KBM-7 (cell line): ENCODE data around the gene TPP1.

Source experiments
- DNase-seq: peaks from one replicate; pipeline ENCODE4 v3.0.0-alpha.2; 2015
- in situ Hi-C: fragments of 300-500 bp; cut with MboI; formaldehyde crosslinking; loops from 2 replicates; pipeline ENCODE4 v1.14.3; 2020; ENCODE audit warnings: low sequenced_read_pairs, low pct_unique_long_range_greater_than_20kb, mixed read lengths

TPP1 gene

GRCh38 chr11:6630632-6631291, 11.5 kb upstream of the TPP1 start:
- DNase-seq: no peak

GRCh38 chr11:6629892-6630631, 10.8 kb upstream of the TPP1 start:
- in situ Hi-C loops: no loop called here
- DNase-seq: no peak

More at GRCh38 chr11:6630632-6631291, 11.5 kb upstream of the TPP1 start:
- in situ Hi-C loops: no loop called here

GRCh38 chr11:6629573-6629891, 10.3 kb upstream of the TPP1 start:
- in situ Hi-C loops: no loop called here
- no peak for DNase-seq

- in situ Hi-C loops: no loop called here
- no peak for DNase-seq
Measured at GRCh38 chr11:6628526-6628925, 9.3 kb upstream of the TPP1 start.

GRCh38 chr11:6627762-6628241, 8.6 kb upstream of the TPP1 start:
- in situ Hi-C loops: no loop called here
- DNase-seq: no peak

GRCh38 chr11:6626971-6627761, 7.9 kb upstream of the TPP1 start:
- in situ Hi-C loops: no loop called here
- no peak for DNase-seq

- no peak for DNase-seq
- in situ Hi-C loops: no loop called here
Measured at GRCh38 chr11:6625832-6626420, 6.7 kb upstream of the TPP1 start.

- DNase-seq: no peak
- in situ Hi-C loops: no loop called here
Measured at GRCh38 chr11:6625156-6625831, 6.1 kb upstream of the TPP1 start.

- DNase-seq: no peak
- in situ Hi-C loops: no loop called here
Measured at GRCh38 chr11:6623391-6624363, 4.5 kb upstream of the TPP1 start.

- in situ Hi-C loops: no loop called here
Measured at GRCh38 chr11:6622261-6623171, 3.3 kb upstream of the TPP1 start.

GRCh38 chr11:6621711-6622211, 2.5 kb upstream of the TPP1 start:
- in situ Hi-C loops: no loop called here
- no peak for DNase-seq

More at GRCh38 chr11:6622261-6623171, 3.3 kb upstream of the TPP1 start:
- DNase-seq: no peak

- in situ Hi-C loops: no loop called here
- no peak for DNase-seq
Measured at GRCh38 chr11:6620636-6621035, 1.4 kb upstream of the TPP1 start.

GRCh38 chr11:6618117-6619003, 862 bp downstream of the TPP1 start:
- peak; percentile 90 for DNase-seq
- in situ Hi-C loops: no loop called here

GRCh38 chr11:6617315-6617781, 1.9 kb downstream of the TPP1 start:
- no peak for DNase-seq
- in situ Hi-C loops: no loop called here

- no peak for DNase-seq
- in situ Hi-C loops: no loop called here
Measured at GRCh38 chr11:6616596-6617250, 2.5 kb downstream of the TPP1 start.
